MCF 10A (cell line): Measurements from ENCODE around the gene GULP1. TPM values are rescaled to one million over a fixed set of nuclear protein-coding genes. Genes with fewer than 3 reads are reported as not detected.

Experiments used
- BruUV-seq: library from RNA; stranded (reverse); fragments of 400-500 nt; replicated peaks from 2 replicates; lab custom pipeline; 2021; lab: Mats Ljungman, UMichigan
- CTCF ChIA-PET: fragments of 300-600 bp; sonication (Branson Sonifier 250); formaldehyde crosslinking; extraction: SDS; loops from one replicate; lab custom pipeline; 2021; ENCODE audit warnings: antibody characterized with exemption, inconsistent platforms; lab: Yijun Ruan, JAX
- POLR2A ChIA-PET: fragments of 300-600, 350-650 bp; sonication (Branson Sonifier 250); formaldehyde crosslinking; extraction: SDS; loops from one replicate; lab custom pipeline; 2020; ENCODE audit warnings: antibody characterized with exemption, inconsistent platforms; lab: Yijun Ruan, JAX
- DNase-seq: peaks from one replicate; pipeline ENCODE4 v3.0.0-alpha.2; 2018; ENCODE audit not compliant: unreplicated experiment
- H3K27ac Mint-ChIP-seq: one replicate; pipeline ENCODE4 v1.8.0; 2022; ENCODE audit warnings: mild to moderate bottlenecking, low read depth, mixed read lengths; ENCODE audit not compliant: unreplicated experiment
- H3K27me3 Mint-ChIP-seq: one replicate; pipeline ENCODE4 v1.8.0; 2022; ENCODE audit warnings: mixed read lengths; ENCODE audit not compliant: insufficient read depth, unreplicated experiment
- H3K36me3 Mint-ChIP-seq: one replicate; pipeline ENCODE4 v1.8.0; 2022; ENCODE audit warnings: mild to moderate bottlenecking, moderate library complexity, mixed read lengths; ENCODE audit not compliant: insufficient read depth, unreplicated experiment
- H3K4me1 Mint-ChIP-seq: one replicate; pipeline ENCODE4 v1.8.0; 2022; ENCODE audit warnings: mixed read lengths; ENCODE audit not compliant: insufficient read depth, unreplicated experiment
- H3K4me3 Mint-ChIP-seq: one replicate; pipeline ENCODE4 v1.8.0; 2022; ENCODE audit warnings: mild to moderate bottlenecking, moderate library complexity, mixed read lengths; ENCODE audit not compliant: unreplicated experiment
- H3K9me3 Mint-ChIP-seq: one replicate; pipeline ENCODE4 v1.8.0; 2022; ENCODE audit warnings: mixed read lengths; ENCODE audit not compliant: unreplicated experiment
- intact Hi-C: fragments of 100-400 bp; cut with micrococcal nuclease; formaldehyde crosslinking; loops from 2 replicates; pipeline ENCODE4 v1.14.1; 2022
- total RNA-seq: library from RNA; stranded (reverse); gene quantifications from 2 replicates; pipeline ENCODE4 v1.2.3, GENCODE V29; 2022
- TF ChIP-seq, protein P1 (sequence below): fragments of 200-600 bp; IDR thresholded peaks from one replicate; pipeline ENCODE4 v1.8.0; 2022; ENCODE audit warnings: antibody characterized with exemption, mild to moderate bottlenecking; ENCODE audit not compliant: unreplicated experiment

The GULP1 gene
- total RNA-seq, 1 experiment from 2014 or later: 4.2 TPM

DNA sequence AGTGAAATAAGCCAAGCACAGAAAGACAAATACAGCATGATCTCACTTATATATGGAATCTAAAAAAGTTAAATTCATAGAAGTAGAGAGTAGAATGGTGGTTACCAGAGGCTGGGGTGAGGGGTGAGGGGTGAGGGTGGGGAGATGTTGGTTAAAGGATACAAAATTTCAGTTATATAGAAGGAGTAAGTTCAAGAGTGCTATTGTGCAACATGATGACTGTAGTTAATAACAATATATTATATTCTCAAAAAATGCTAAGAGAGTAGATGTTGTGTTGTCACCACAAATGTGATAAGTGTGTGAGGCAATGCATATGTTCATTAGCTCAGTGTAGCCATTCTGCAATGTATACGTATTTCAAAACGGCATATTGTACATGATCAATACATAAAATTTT, 26.4 kb upstream of the GULP1 start:
- intact Hi-C loops: no loop called here
- POLR2A ChIA-PET: no interaction called here
- Mint-ChIP-seq H3K4me1 (no peaks in the 10 kb centered on the region), H3K27me3 (no peaks in the 10 kb centered on the region), H3K36me3 (no peaks in the 10 kb centered on the region), H3K4me3 (no peak overlapping the region), H3K27ac (no peak overlapping the region), H3K9me3 (no peaks in the 10 kb centered on the region)
- TF ChIP-seq, protein P1, sequence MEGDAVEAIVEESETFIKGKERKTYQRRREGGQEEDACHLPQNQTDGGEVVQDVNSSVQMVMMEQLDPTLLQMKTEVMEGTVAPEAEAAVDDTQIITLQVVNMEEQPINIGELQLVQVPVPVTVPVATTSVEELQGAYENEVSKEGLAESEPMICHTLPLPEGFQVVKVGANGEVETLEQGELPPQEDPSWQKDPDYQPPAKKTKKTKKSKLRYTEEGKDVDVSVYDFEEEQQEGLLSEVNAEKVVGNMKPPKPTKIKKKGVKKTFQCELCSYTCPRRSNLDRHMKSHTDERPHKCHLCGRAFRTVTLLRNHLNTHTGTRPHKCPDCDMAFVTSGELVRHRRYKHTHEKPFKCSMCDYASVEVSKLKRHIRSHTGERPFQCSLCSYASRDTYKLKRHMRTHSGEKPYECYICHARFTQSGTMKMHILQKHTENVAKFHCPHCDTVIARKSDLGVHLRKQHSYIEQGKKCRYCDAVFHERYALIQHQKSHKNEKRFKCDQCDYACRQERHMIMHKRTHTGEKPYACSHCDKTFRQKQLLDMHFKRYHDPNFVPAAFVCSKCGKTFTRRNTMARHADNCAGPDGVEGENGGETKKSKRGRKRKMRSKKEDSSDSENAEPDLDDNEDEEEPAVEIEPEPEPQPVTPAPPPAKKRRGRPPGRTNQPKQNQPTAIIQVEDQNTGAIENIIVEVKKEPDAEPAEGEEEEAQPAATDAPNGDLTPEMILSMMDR: no peak
- CTCF ChIA-PET: interaction anchor here (0.6 to 1.5 kb wide), 2 partner anchors 27 to 252 kb away, joined by 3 to 4 read pairs; no protein-coding TSS in a partner anchor
- no TSS peak for BruUV-seq
- DNase-seq: no peak

DNA sequence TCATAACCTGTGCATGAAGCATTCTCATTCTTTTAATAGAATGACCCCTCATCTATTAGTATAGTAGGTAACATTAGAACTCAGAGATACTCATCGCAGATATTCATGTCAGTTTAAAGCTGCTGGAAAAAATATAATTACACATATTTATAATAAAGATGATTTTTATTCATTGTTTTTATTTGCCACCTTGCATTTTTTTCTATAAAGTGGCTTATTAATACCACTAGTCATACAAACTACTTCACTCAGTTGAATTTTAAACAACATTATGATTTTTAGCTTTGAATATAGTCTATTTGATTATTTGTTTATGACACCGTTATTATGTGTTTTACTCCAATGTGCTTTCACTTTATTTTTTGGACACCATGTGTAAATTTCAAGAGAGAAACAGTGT, 23.9 kb upstream of the GULP1 start:
- TF ChIP-seq, protein P1: no peak
- H3K4me3 Mint-ChIP-seq: no peak overlapping the region
- DNase-seq: no peak
- intact Hi-C loops: no loop called here
- no peak overlapping the region for H3K27ac Mint-ChIP-seq
- no peaks in the 10 kb centered on the region for H3K27me3 Mint-ChIP-seq
- no peaks in the 10 kb centered on the region for H3K36me3 Mint-ChIP-seq
- no peaks in the 10 kb centered on the region for H3K4me1 Mint-ChIP-seq
- H3K9me3 Mint-ChIP-seq: no peaks in the 10 kb centered on the region
- POLR2A ChIA-PET: interaction anchor here (0.8 to 1.9 kb wide), 3 partner anchors 14 to 24 kb away, joined by 3 to 4 read pairs (median 3); partner anchors contain the start of gene GULP1
- no TSS peak for BruUV-seq
- CTCF ChIA-PET: interaction anchor here (0.6 to 2.0 kb wide), 2 partner anchors 24 to 278 kb away, joined by 3 to 8 read pairs; partner anchors contain the start of gene GULP1

DNA sequence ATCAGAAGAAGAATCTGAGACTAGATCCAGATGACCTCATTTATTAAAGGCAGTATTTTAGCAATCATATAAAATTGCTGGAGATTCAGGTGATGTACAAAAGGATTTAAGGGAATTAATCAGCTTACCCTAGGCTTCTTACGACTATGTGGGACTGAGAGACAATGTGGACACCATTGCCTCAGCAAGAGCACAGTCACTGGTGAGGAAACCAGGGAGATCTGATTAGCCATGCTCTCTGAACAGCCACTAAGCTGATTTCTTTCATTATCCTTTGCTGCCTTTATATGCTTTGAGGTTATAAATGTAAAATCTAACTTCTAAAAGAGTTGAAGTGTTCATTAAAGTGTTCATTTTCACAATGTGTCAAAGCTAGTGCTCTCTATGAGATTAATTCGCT, 22.7 kb upstream of the GULP1 start:
- no peak for DNase-seq
- no peaks in the 10 kb centered on the region for H3K27me3 Mint-ChIP-seq
- H3K4me1 Mint-ChIP-seq: no peaks in the 10 kb centered on the region
- intact Hi-C loops: no loop called here
- ChIA-PET POLR2A (no interaction called here), CTCF (interaction anchor here (2.0 kb wide), 1 partner anchor 23 kb away, joined by 8 read pairs; the partner anchor contains the start of gene GULP1)
- H3K27ac Mint-ChIP-seq: no peak overlapping the region
- no TSS peak for BruUV-seq
- no peaks in the 10 kb centered on the region for H3K9me3 Mint-ChIP-seq
- TF ChIP-seq, protein P1: no peak
- H3K36me3 Mint-ChIP-seq: no peaks in the 10 kb centered on the region
- H3K4me3 Mint-ChIP-seq: no peak overlapping the region

DNA sequence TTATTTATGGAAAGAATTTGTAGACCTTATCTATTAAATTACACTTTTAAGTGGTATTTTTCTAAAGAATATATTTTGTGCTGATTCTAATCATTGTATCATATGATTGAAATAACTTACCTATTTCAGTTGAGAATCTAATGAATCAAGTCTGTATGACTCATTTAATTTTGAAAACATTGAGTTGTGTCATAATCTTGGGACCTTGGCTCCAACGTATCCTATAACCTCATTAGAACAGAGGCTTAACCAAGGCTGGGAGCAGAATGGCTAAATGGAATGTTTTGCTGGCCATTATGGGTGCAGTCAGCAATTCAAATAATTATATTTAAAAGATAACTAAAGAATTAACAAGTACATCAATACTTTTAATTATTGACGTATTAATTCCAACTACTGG, 19.6 kb upstream of the GULP1 start:
- Mint-ChIP-seq H3K4me3 (no peak overlapping the region), H3K9me3 (no peaks in the 10 kb centered on the region), H3K4me1 (no peaks in the 10 kb centered on the region), H3K27ac (no peak overlapping the region), H3K27me3 (no peaks in the 10 kb centered on the region), H3K36me3 (no peaks in the 10 kb centered on the region)
- DNase-seq: peak; percentile 14
- CTCF ChIA-PET: no interaction called here
- TF ChIP-seq, protein P1: no peak
- POLR2A ChIA-PET: no interaction called here
- intact Hi-C loops: no loop called here
- BruUV-seq: no TSS peak
